SK-N-SH treated with all-trans-retinoic acid at 6 μM for 48 hours (cell line): Measurements from ENCODE around the gene DTNB.
A peak's percentile ranks its signal among the peaks of the same experiment; 100 is the strongest.

Source experiments
- TCF4 ChIP-seq: fragments of 250-450 bp; sonication (Bioruptor Pico); IDR thresholded peaks from 2 replicates; pipeline ENCODE4 v1.8.0; 2021; ENCODE audit warnings: mild to moderate bottlenecking, moderate library complexity, borderline replicate concordance
- TSHZ2 ChIP-seq: fragments of 250-450 bp; sonication (Bioruptor Pico); IDR thresholded peaks from 2 replicates; pipeline ENCODE4 v1.5.0; 2020; ENCODE audit warnings: mild to moderate bottlenecking, moderate library complexity
- ZC3H10 ChIP-seq: fragments of 250-450 bp; sonication (Bioruptor Pico); IDR thresholded peaks from 2 replicates; pipeline ENCODE4 v1.5.1; 2021; ENCODE audit warnings: mild to moderate bottlenecking, moderate library complexity

GRCh38 chr2:25362049-25362433 is 311.3 kb downstream of the DTNB start:
- TF ChIP-seq ZC3H10 (no peak), TSHZ2 (CRISPR knock-in tag) (0 out of 2 replicates have a peak, but pooled peaks have one; percentile 24), TCF4 (CRISPR knock-in tag) (no peak)
